Stimulated activated CD4-positive, alpha-beta T cell treated with anti-CD3 and anti-CD28 coated beads, Interleukin-12 subunit alpha, Interleukin-12 subunit beta, amount 100 ng/mL, for 4 hours (primary cell): ENCODE data around the gene MRPS18C.
"Not testable (repeated sequence)": the region's sequence is repeated elsewhere in the genome, so short reads cannot be mapped to it uniquely, and the experiment has no call there.

Source experiments
- DNase-seq: peaks from one replicate; pipeline ENCODE4 v3.0.0-alpha.2; 2020

The MRPS18C gene

DNA sequence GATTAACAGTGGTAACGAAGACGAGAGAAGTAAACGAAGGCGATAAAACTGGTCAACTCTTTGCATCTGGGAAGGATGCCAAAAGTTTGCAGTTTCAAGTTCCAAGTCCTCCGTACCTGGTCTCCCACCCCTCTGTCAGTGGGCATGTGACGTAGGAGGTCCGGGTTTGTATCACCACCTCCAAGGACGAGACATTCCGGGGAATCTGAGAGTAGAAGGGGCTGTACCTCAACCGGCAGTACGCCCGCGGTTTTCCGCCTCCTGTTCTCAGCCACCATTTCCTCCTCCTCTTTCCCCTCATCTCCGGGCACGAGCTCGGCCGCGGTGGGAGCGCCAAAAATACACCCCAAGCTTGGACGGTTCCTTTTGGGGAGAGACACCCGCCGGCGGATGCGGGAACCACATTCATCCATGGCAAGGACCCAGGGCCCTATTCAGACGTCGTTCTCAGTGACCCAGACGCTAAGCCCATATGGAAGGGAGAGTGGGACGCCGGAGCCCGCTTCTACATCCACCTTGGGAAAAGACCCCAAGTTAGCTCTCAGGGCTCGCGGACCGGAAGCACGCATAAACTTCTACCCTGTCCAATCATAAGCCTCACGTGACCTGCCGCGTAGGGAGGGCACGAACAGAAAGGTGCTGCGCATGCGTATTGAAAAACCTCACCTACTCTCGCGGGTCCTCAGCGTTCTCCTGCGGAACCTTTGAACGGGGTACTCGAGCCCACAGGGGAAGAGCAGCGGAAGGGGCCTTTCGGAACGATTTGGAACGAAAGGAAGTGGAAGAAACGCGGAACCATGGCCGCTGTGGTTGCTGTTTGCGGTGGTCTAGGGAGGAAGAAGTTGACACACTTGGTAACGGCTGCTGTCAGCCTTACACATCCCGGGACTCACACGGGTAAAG, at the start of gene MRPS18C, which contains the start of gene HELQ:
Gene MRPS18C (plus strand): TSS at position 778 of the 903 bp plus-strand sequence. CDS start 20 bp downstream, at position 798.
Gene HELQ (minus strand): TSS at position 543 of the 903 bp plus-strand sequence. CDS start 130 bp downstream, at position 413.
- peak; percentile 85 for DNase-seq

DNA sequence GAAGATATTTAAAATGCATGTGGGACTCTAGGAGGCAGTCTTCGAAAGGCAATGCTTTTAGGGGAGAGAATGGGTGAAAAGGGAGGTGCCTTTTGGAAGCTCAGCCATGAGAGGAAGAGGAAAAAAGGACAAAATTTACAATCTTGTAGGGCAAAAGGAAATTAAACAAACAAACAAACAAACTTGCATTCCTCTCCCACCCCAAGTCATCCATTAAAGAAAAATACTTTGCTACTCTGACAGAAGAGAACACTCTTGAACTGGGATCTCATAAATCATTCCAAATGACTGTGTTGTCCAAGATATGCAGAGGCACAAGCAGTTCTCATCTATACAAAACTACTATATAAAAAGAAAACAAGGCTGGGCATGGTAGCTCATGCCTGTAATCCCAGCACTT, 47.0 kb upstream of the MRPS18C start:
- no peak for DNase-seq

DNA sequence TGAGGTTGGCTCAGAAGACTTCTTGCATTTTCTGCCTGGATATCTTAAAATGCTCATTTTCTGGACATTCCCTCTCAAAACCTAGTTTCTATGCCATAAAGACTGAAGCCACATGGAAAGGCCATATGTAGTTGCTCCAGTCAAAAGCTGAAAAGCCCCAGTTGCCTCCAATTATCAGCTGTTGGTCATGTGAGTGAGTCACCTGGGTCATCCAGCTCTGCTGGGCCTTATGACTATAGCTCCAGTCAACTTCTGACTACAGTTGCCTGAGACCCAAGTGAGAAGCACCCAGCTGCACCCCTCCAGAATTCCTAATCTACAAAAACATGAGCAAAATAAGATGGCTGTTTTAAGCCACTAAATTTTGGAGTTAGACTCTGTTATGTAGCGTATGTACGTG, 42.2 kb upstream of the MRPS18C start:
- no peak for DNase-seq

DNA sequence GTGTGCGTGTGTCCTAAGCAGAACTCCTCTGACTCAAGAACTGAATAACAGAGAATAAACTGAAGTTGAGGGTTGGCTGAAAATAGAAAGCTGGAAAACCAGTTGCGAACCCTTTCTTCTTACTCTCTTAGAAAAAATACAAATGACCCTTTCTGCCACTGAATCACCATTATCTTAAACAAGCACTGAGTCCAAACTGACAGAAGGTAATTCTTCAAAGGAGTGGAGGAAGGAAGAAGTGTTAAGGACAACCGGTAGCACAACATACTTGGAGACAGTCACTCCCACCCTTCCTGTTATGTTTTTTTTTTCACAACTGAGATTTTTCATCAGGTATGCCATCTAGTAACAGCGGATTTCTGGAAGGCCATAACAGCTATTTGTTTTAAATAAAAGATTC, 38.3 kb upstream of the MRPS18C start:
- DNase-seq = no peak

DNA sequence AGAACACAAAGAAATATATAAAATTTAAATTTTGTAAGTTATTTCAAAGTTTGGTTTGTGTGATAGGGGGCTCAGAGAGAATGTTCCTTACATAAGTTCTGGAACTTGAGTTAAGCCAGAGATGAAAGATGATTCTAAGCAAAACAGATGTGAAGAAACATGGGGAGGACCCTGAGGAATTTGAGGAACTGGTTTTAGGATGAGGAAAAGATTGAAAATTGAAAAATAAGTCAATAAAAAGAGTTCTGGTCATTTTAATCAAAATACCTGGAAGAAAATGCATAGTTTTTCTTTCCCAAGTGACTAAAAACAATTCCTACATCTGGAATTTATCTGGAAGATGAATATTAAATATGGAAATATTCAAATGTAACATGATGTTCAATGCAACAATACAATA, 37.6 kb upstream of the MRPS18C start:
- DNase-seq = no peak

- DNase-seq = no peak
Measured at GRCh38 chr4:83431200-83431599, 24.7 kb upstream of the MRPS18C start.

DNA sequence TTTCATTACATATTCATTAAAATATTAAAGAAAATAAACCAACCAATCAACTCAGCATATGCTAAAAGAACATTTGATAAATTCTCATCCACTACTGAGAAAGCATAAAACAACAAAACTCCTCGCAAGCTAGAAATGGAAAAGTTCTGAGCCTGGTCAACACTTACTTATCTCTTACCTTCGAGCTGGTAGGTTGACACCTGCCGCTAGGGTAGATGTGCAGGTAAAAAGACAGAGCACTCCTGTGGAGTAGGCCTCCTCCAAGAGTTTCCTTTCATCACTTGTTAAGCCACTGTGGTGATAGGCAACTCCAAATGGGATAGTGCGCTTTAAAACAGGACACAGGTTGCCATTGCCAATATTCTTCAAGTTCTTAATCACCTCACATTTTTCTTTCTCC, 19.2 kb upstream of the MRPS18C start:
- no peak for DNase-seq

GRCh38 chr4:83438719-83439118, 17.1 kb upstream of the MRPS18C start:
- DNase-seq = no peak

DNA sequence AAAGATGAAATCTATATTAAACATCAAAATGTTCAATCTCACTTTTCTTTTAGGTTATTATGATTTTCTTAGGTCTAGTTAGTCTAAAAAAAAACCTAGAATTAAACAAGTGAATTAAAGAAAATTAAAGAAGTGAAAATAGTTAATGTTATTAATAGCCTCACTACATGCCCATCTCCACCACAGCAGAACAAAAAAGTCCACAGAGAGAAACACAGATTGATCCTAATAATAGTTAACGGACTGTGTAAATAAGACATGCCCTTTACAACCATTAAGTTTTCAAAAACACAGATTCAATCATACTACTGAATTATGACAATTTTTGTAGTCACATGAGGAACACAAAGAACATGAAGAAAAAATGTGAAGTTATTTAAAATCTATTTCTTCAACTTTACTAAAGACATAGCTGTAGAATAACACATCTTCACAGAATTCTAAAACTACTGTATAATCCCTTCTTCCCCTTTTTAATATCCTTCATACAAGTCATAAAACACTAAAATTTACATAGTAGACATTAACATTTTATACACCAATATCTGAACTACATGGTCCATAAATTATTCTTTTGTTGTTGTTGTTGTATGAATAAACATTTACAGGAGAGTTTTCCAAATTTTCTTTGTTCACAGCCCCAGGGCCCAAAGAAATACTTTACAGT, 15.6 kb upstream of the MRPS18C start:
- DNase-seq = no peak

DNA sequence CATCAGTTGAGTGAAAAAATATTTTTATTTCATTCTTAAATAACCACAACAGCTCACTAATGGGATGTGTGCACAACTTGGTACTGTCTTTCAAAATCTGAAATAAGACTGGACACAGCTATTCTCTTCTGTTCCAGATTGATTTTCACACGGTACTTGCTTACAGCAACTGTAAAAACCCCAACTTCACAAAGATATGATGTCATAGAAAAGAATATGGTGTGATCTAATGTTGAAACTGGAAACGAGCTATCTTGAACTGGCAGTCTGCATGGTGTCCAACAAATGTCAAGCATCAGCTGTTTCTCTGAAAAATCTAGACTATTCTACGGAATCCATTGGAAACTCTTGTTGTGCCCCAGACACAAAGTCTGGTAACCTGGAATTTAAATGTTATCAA, 15.0 kb upstream of the MRPS18C start:
- DNase-seq = no peak

- no peak for DNase-seq
Measured at GRCh38 chr4:83449009-83449408, 6.8 kb upstream of the MRPS18C start.

DNA sequence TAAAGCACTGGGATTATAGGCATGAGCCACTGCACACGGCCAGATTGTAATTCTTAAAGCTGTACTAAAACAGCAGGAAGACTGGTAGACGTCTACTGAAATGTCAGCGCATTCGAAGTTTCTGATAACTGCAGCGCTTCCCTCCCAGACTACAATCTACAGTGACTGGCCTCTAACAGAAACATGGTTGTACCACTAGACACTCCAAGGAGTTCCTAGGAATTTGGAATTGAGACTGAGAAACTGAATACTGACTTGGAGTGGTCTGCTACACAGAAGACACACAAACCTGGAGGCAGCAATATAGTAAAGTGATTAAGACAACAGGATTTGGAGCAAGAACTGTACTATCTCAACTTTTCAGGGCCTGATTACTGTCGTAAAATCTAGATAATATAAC, 1.2 kb upstream of the MRPS18C start:
- DNase-seq = no peak

- DNase-seq = no peak
Measured at GRCh38 chr4:83456184-83456501, 285 bp downstream of the MRPS18C start.

GRCh38 chr4:83473423-83473822, 17.6 kb downstream of the MRPS18C start:
- DNase-seq = no peak

GRCh38 chr4:83473966-83474365, 18.1 kb downstream of the MRPS18C start:
- DNase-seq = no peak

- DNase-seq = peak; percentile 95
Measured at GRCh38 chr4:83484500-83485461, 28.9 kb downstream of the MRPS18C start, which contains the start of gene ABRAXAS1. Gene ABRAXAS1 (minus strand): TSS chr4:83485100. CDS start chr4:83485072, 28 bp downstream.

- DNase-seq = no peak
Measured at GRCh38 chr4:83486457-83487129, 30.7 kb downstream of the MRPS18C start.

GRCh38 chr4:83489711-83490326, 34.0 kb downstream of the MRPS18C start:
- DNase-seq = no peak

DNA sequence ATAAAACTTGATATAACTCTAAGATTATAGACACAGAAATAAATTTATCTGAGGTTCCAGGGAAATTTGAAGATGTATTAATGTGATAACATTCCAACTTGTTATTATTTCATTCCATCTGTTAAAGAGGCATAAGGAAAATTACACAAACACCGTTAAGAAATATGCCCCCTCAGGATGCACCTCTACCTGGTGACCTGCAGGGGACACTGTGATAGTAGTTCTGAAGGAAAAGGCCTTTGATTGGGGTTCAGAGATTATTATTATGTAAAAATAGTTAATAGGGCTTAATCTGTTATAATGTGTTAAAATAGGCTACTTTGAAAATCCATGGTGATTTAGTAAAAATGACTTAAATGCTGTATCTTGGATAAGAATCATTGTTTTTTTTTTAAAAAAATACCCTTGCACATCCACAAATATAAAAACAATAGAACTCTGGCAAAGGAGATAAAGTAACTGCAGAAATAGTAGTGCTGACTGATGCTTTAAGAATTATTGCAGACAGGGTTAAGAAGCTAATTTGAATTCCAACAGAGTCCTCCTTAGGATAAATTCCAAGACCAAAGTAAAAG, 35.1 kb downstream of the MRPS18C start:
- DNase-seq = no peak

GRCh38 chr4:83496085-83496917, 40.4 kb downstream of the MRPS18C start:
- DNase-seq = not testable (repeated sequence)

DNA sequence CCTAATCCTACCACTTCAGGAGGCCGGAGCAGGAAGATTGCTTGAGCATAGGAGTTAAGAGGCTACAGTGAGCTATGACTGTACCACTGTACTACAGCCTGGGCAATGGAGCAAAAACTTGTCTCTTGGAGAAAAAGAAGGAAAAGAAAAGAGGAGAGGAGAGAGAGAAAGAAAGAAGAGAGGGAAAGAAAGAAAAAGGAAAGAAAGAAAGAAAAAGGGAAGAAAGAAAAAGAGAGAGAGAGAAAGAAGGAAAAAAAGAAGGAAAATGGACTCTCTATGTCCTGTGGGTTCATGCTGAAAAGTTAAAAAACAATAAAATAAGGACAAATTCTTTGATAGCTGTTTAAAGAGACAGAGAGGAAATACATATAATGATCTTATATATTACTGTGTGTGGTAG, 42.3 kb downstream of the MRPS18C start:
- DNase-seq = no peak
